Heart left ventricle (tissue), 16 donors: ENCODE results near the gene LAMTOR2. TPM values are rescaled to one million over a fixed set of nuclear protein-coding genes. Genes with fewer than 3 reads are reported as not detected.
"Not testable (repeated sequence)": the region's sequence is repeated elsewhere in the genome, so short reads cannot be mapped to it uniquely, and the experiment has no call there.

Experiments
- ATAC-seq, 4 donors: fragments of 200-7000 bp; cut with Tn5 transposase; one replicate each; pipeline ENCODE4 v1.9.1; 2020 to 2022; ENCODE audit warnings: moderate library complexity in 4 of 4, mild to moderate bottlenecking in 3 of 4, moderate number of reproducible peaks in 1 of 4
- DNase-seq, 5 donors: peaks; one replicate each; pipeline ENCODE4 v3.0.0-alpha.2; 2020
- H3K27ac ChIP-seq, 12 donors: fragments of 200-600 bp; sonication (generic) in 4 of 12; one replicate each; pipeline versions ENCODE4 v1.5.0 to v1.8.0; 2016 to 2022; ENCODE audit warnings: mild to moderate bottlenecking in 2 of 12
- H3K27me3 ChIP-seq, 9 donors: fragments of 200-600 bp; sonication (generic) in 2 of 9; one replicate each; pipeline versions ENCODE4 v1.5.1 to v1.8.0; 2016 to 2022; ENCODE audit warnings: mild to moderate bottlenecking in 3 of 9
- H3K36me3 ChIP-seq, 9 donors: fragments of 200-600 bp; sonication (generic) in 2 of 9; one replicate each; pipeline versions ENCODE4 v1.5.0 to v1.8.0; 2018 to 2022; ENCODE audit warnings: mild to moderate bottlenecking in 2 of 9
- H3K4me1 ChIP-seq, 12 donors: fragments of 200-600 bp; sonication (generic) in 4 of 12; one replicate each; pipeline versions ENCODE4 v1.5.0 to v1.8.0; 2016 to 2022; ENCODE audit warnings: mild to moderate bottlenecking in 3 of 12
- H3K4me3 ChIP-seq, 12 donors: fragments of 200-600 bp; sonication (generic) in 4 of 12; one replicate each; pipeline versions ENCODE4 v1.5.0 to v1.8.0; 2017 to 2022; ENCODE audit warnings: mild to moderate bottlenecking in 9 of 12, moderate library complexity in 4 of 12
- H3K9me3 ChIP-seq, 12 donors: fragments of 200-600 bp; sonication (generic) in 4 of 12; one replicate each; pipeline versions ENCODE4 v1.5.0 to v1.8.0; 2016 to 2022; ENCODE audit warnings: mild to moderate bottlenecking in 1 of 12
- CTCF ChIP-seq, 12 donors: fragments of 200-600 bp; sonication (generic) in 4 of 12; IDR thresholded peaks; one replicate each; pipeline versions ENCODE4 v1.5.0 to v1.8.0; 2018 to 2022; ENCODE audit warnings: antibody characterized with exemption in 12 of 12, mild to moderate bottlenecking in 5 of 12
- POLR2A ChIP-seq, 2 donors: fragments of 450-650 bp; IDR thresholded peaks; one replicate each; pipeline ENCODE4 v1.6.1; 2017; ENCODE audit warnings: antibody characterized with exemption in 2 of 2, mild to moderate bottlenecking in 2 of 2, moderate library complexity in 2 of 2
- WGBS, 4 donors: extraction: QIAGEN DNeasy Blood & Tissue Kit in 2 of 4; methylation state at CpG; one replicate each; pipeline versions ENCODE4 v1.1.5 to v1.1.7; 2013 to 2018; 5-methylcytosine and 5-hydroxymethylcytosine counted together
- intact Hi-C, 10 donors: fragments of 100-400 bp; cut with DNase I; formaldehyde crosslinking; loops; one replicate each; pipeline versions ENCODE4 v1.11.1 to v1.14.2; 2022
- polyA plus RNA-seq, 2 donors: library from polyadenylated mRNA; stranded (reverse); fragments of 200-250 nt; gene quantifications; one replicate each; pipeline ENCODE4 v1.2.3, GENCODE V29; 2013
- total RNA-seq, 9 donors: library from RNA; depleted of rRNA in 2 of 9; stranded (reverse); fragments of >200 nt in 2 of 9; fragmentation: NEBNext Ultra II Directional in 3 of 9; extraction: Animal tissue kit (Norgen Biotek cat#: 25700) in 3 of 9; gene quantifications; one replicate each; pipeline versions ENCODE4 v1.1.0 to v1.2.4, GENCODE V29; 2016 to 2023
- donor health status: ischemic (EF 13 %, LVEDD 7.1; RV severe dilation, severe dysfunction).
- donor health status: healthy with polysubstance abuse.
- donor health status: DM: no; HTN: yes; CAD: no.
- donor health status: DM: no; HTN: no; CAD: no.
- donor health status: ischemic (EF 25% LVEDD 6.9; RV normal size, moderate dysfunction).
- donor health status: ischemic (EF 25% LVEDD 5.7; RV mildly dilated, moderate dysfunction).
- donor health status: healthy.
- donor health status: DM: yes; HTN: yes; CAD: no.
- donor health status: ischemic (EF 35%, LVEDD 5.7; RV mildly dilated, moderate dysfunction).
- donor health status: nonischemic (EF 11% LVEDD 7.7; RV severe dilation, severe dysfunction).
- donor health status: DM: yes; HTN: yes; CAD: no.
- donor health status: PGD.
- donor health status: ischemic (EF 29% LVEDD 5.4; RV normal size, mild dysfunction).
- donor health status: nonischemic (EF 23%, LVEDD 6.1; RV moderate dilation, normal function).

The LAMTOR2 gene
- total and polyA plus RNA-seq, 11 donors = 51.5 to 106 (median 63.1) TPM

DNA sequence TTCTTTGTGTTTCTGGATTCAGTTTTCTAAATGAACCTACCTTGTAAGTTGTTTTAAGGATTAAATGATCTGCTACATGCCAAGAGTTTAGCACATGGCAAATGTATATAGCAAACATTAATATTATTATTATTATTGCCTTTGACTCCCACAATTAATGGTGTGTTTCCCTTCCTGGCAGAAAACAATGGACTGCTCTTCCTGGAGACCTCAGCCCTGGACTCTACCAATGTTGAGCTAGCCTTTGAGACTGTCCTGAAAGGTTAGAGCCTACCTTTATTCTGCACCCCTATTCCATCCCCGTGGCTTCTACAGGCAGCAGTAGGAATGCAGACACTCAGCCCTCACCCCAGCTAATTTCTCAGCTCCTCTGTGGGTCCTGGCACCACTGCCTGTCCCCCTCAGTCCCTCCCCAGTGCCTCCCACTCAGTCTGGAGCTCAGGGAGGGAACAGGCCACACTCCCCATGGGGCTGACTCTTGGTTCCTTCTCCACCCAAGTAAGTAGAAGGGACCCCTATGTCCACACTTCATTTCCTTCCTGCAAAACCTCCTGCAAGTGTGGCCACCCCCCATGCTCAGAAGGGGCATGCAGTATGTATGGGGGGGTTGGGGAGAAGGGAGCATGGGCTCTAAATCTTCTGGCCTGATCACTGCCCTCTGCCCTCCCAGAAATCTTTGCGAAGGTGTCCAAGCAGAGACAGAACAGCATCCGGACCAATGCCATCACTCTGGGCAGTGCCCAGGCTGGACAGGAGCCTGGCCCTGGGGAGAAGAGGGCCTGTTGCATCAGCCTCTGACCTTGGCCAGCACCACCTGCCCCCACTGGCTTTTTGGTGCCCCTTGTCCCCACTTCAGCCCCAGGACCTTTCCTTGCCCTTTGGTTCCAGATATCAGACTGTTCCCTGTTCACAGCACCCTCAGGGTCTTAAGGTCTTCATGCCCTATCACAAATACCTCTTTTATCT is 15.2 kb downstream of the LAMTOR2 start:
- DNase-seq = peak in 1 of 5 donors; percentile 28
- intact Hi-C loops = loop anchor here in 1 of 10 donors (5.0 to 10.0 kb wide), 2 partner anchors 42 to 135 kb away; partner anchors contain the start of gene KHDC4
- peak in 1 of 4 donors; percentile 16 for ATAC-seq

DNA sequence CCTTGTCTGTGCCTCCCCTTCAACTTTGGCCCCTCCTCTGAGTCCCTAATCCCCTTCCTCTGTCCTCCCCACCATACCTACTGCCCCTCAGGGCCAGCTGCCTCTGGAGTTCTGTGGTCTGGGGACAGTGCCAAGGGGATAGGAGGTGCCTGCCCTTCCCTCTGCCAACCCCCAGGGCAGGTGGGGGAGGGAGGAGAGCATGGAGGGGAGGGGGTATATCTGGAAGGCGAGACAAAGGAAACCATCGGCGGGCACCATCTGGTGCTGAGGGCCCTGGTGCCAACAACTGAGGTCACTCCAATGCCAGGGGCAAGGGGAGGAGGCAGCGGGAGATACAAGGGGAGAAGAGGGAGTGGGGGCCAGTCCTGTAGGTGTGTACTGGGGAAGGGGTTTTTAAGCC is 16.0 kb downstream of the LAMTOR2 start:
- no peak for TF ChIP-seq POLR2A (IDR thresholded peaks at IDR 0.05)
- no peak for TF ChIP-seq CTCF (IDR thresholded peaks at IDR 0.05)
- ATAC-seq = peak in 1 of 4 donors; percentile 26
- WGBS, 4 donors = 37 to 58% (median 45%) methylated on average over 4 of the region's 4 CpGs
- intact Hi-C loops = no loop called here
- H3K27ac ChIP-seq = no peak overlapping the region
- H3K27me3 ChIP-seq = no peaks in the 10 kb centered on the region
- H3K9me3 ChIP-seq = no peaks in the 10 kb centered on the region
- no peaks in the 10 kb centered on the region for H3K36me3 ChIP-seq
- H3K4me1 ChIP-seq = peaks cover 0 to 20% (median 5%) of the 10 kb centered on the region in 12 donors
- H3K4me3 ChIP-seq = no peak overlapping the region
- peak in 1 of 5 donors; percentile 37 for DNase-seq

More for the DNA sequence above, 15.2 kb downstream of the LAMTOR2 start:
- 64 to 80% (median 73%) methylated on average over 3 of the region's 3 CpGs for WGBS, 4 donors
- Histone ChIP-seq H3K27ac (no peak overlapping the region), H3K4me3 (no peak overlapping the region), H3K27me3 (no peaks in the 10 kb centered on the region), H3K9me3 (no peaks in the 10 kb centered on the region), H3K36me3 (no peaks in the 10 kb centered on the region), H3K4me1 (peaks cover 0 to 12% (median 0%) of the 10 kb centered on the region in 12 donors)
- no peak for TF ChIP-seq CTCF (IDR thresholded peaks at IDR 0.05)
- TF ChIP-seq POLR2A (IDR thresholded peaks at IDR 0.05) = no peak

DNA sequence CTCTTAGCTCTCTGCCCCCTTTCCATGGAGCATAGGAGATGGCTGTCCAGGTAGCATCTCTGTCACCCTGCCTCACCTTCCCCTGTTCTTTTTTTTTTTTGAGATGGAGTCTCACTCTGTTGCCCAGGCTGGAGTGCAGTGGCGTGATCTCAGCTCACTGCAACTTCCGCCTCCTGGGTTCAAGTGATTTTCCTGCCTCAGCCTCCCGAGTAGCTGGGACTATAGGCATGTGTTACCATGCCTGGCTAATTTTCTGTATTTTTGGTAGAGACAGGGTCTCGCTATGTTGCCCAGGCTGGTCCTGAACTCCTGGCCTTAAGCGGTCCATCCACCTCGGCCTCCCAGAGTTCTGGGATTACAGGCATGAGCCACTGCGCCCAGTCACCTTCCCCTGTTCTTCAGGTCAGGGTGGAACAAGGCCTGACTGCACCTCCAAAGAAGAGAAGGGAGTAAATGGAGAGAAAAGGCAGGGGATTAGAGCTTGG is 16.8 kb downstream of the LAMTOR2 start:
- peak in 1 of 5 donors; percentile 11 for DNase-seq
- ATAC-seq, H3K4me3 ChIP-seq, H3K27ac ChIP-seq, H3K36me3 ChIP-seq, H3K27me3 ChIP-seq, H3K9me3 ChIP-seq, intact Hi-C loops: not testable (repeated sequence)
- peaks cover 0 to 27% (median 8%) of the 10 kb centered on the region in 12 donors for H3K4me1 ChIP-seq
- 90 to 93% (median 91%) methylated on average over 7 of the region's 7 CpGs for WGBS, 4 donors

DNA sequence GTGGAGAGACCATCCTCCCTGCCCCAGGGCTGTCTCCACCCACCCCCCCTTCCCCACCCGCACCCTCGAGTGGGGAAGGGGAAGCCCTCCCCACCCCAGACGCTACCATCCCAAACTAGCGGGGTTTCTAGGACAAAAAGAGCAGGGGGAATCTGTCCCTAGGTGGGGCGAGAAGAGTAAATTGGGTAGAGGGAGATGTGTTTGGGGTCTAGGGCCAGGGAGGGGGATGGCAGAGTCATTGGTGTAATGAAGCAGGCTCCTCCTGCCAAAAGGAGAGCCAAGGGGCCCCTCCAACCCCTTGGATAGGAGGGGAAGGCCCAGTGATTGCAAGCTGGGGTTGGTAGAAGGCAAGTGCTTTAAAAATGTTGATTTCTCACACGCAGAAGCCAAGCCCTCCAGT is 17.7 kb downstream of the LAMTOR2 start:
- Histone ChIP-seq H3K9me3 (no peaks in the 10 kb centered on the region), H3K4me3 (no peak overlapping the region), H3K36me3 (no peaks in the 10 kb centered on the region), H3K27me3 (no peaks in the 10 kb centered on the region), H3K4me1 (peaks cover 0 to 27% (median 8%) of the 10 kb centered on the region in 12 donors), H3K27ac (no peak overlapping the region)
- intact Hi-C loops = no loop called here
- TF ChIP-seq CTCF (IDR thresholded peaks at IDR 0.05) = no peak
- TF ChIP-seq POLR2A (IDR thresholded peaks at IDR 0.05) = no peak
- 63 to 72% (median 69%) methylated on average over 6 of the region's 6 CpGs for WGBS, 4 donors
- no peak for ATAC-seq
- DNase-seq = peak in 1 of 5 donors; percentile 6
